Central memory CD8-positive, alpha-beta T cell (primary cell): ENCODE measurements around the gene ASIC5.

Source experiments
- ATAC-seq: fragments of 150-1000 bp; cut with Tn5 transposase; replicated peaks from 2 replicates; pipeline ENCODE4 v1.10.0; 2022; ENCODE audit warnings: mild to moderate bottlenecking, moderate FRiP score, moderate number of reproducible peaks; ENCODE audit not compliant: poor library complexity, severe bottlenecking; ENCODE audit errors: extremely low read depth
- DNase-seq, 2 donors: peaks; one replicate each; pipeline ENCODE4 v3.0.0; 2021; ENCODE audit warnings: low spot score in 2 of 2
- H3K27ac Mint-ChIP-seq: one replicate; pipeline ENCODE4 v1.8.0; 2022; ENCODE audit warnings: low read depth, mild to moderate bottlenecking, moderate library complexity, mixed read lengths
- H3K27me3 Mint-ChIP-seq: one replicate; pipeline ENCODE4 v1.8.0; 2022; ENCODE audit warnings: mixed read lengths
- H3K36me3 Mint-ChIP-seq: one replicate; pipeline ENCODE4 v1.8.0; 2022; ENCODE audit warnings: mild to moderate bottlenecking, moderate library complexity, mixed read lengths; ENCODE audit not compliant: insufficient read depth
- H3K4me1 Mint-ChIP-seq: one replicate; pipeline ENCODE4 v1.8.0; 2022; ENCODE audit warnings: mixed read lengths
- H3K4me3 Mint-ChIP-seq: one replicate; pipeline ENCODE4 v1.8.0; 2022; ENCODE audit warnings: mild to moderate bottlenecking, moderate library complexity, mixed read lengths
- H3K9me3 Mint-ChIP-seq: one replicate; pipeline ENCODE4 v1.8.0; 2022; ENCODE audit warnings: mixed read lengths

Gene ASIC5

DNA sequence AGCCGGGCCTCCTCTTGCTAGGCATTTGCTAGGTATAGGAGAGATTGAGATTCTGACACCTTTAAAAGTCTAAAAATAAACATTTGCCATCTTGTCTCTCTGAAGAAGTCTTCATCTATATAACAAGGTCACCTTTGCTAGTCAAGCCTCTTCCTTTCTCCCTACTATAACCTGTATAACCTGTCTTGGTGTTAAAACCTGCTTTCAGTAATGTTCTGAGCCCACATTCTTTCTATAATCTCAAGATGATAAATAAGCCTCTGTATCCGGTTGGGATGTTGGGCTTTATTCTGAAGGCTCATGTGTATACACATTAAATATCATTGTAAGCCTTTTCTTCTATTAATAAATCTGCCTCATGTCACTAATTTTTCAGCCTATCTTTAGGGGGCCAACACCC is 10.2 kb downstream of the ASIC5 start:
- DNase-seq, result no peak
- Mint-ChIP-seq H3K27ac (no peak overlapping the region), H3K36me3 (no peaks in the 10 kb centered on the region), H3K4me1 (no peaks in the 10 kb centered on the region), H3K27me3 (no peaks in the 10 kb centered on the region), H3K4me3 (no peak overlapping the region), H3K9me3 (no peaks in the 10 kb centered on the region)
- ATAC-seq, result no peak

DNA sequence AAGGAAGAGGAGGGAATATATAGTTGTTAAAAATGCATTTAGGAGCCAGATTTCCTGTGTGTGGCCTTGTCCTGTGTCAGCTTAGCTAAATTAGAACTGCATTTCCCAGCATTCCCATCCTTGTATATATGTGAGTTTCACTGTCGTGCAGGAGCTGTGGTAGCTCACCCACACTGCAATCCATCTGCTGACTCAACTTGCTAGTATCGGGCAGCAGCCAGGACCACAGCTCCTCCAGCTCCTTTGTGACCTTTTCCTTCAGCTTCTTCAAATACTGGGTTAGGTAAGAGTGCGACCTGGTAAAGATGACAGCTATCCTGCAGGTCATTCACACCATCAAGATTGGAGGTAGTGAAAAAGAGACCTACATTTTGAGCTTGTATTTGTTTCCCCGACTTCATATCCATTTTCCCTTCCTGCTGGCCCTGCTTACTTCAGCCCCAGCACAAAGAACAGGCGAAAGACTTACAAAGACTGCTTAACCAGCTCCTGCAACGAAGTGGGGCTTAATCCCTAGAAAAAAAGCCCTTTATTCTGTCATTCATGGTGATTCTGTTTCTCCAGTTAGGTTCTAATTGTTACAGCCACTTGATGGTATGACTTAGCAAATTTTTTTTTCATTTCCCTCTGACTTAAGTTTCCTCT is 11.4 kb downstream of the ASIC5 start:
- H3K27me3 Mint-ChIP-seq, result no peaks in the 10 kb centered on the region
- H3K9me3 Mint-ChIP-seq, result no peaks in the 10 kb centered on the region
- H3K27ac Mint-ChIP-seq, result no peak overlapping the region
- no peaks in the 10 kb centered on the region for H3K4me1 Mint-ChIP-seq
- no peak overlapping the region for H3K4me3 Mint-ChIP-seq
- H3K36me3 Mint-ChIP-seq, result no peaks in the 10 kb centered on the region
- DNase-seq (no peak), ATAC-seq (no peak)

DNA sequence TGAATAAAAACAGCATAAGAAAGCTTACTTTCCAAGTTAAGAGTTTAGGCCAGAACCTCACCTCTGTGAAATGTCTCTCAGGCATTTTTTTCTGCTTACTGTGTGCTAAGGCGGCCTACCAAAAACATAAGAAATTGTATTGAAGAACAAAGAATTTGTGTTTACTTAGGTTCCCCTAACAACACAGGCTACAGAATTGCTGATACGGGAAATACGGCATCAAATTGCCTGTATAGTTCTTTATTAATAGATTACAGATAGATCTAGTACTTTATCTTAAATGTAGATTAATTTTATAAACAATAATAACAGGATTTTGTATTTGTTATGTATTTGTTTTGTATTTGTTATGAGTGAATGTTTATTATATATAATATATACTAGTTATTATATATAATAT is 12.9 kb downstream of the ASIC5 start:
- no peaks in the 10 kb centered on the region for H3K27me3 Mint-ChIP-seq
- no peaks in the 10 kb centered on the region for H3K36me3 Mint-ChIP-seq
- H3K9me3 Mint-ChIP-seq, result no peaks in the 10 kb centered on the region
- no peak for ATAC-seq
- no peak for DNase-seq
- H3K4me1 Mint-ChIP-seq, result no peaks in the 10 kb centered on the region
- no peak overlapping the region for H3K4me3 Mint-ChIP-seq
- H3K27ac Mint-ChIP-seq, result no peak overlapping the region

DNA sequence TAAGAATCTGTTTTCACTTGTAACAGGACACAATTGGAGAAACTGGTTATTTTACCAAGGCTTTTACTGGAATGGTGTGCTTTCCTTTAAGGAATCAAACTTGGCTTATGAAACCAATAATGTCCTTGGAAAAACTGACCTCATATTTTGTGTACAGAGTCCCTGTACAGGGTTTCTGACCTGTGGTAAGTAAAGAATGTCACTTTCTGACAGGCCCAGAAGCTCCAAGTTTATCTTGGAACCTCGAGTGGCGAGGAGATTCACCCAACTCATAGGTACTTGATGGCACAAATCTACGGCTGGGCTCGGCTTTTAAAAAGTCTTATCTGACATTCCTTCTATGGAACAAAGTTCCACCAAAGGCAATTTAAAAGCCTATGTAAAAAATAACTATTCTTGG is 17.0 kb downstream of the ASIC5 start:
- Mint-ChIP-seq H3K9me3 (no peaks in the 10 kb centered on the region), H3K4me3 (no peak overlapping the region), H3K36me3 (no peaks in the 10 kb centered on the region), H3K4me1 (no peaks in the 10 kb centered on the region), H3K27ac (no peak overlapping the region), H3K27me3 (no peaks in the 10 kb centered on the region)
- DNase-seq, result no peak
- ATAC-seq, result no peak

DNA sequence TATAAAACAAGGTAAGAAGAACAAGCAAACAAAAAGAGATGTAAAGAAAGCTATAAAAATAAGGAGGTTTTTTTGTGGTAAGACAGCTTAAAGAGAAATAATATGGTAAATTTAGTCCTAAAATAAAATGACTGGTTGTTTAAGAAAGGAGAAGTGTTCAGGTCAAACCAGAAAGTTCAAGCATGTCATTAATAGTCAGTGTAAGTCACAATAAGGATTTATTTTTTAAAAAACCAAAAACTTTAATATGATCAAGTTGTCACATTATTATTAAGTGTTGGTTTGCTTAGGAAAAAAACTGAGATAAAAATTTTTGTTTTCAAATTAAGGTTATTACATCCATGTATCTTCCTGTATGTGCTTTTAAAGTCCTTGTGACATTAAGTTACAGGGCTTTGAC is 19.1 kb downstream of the ASIC5 start:
- no peaks in the 10 kb centered on the region for H3K27me3 Mint-ChIP-seq
- ATAC-seq (no peak), DNase-seq (no peak)
- H3K9me3 Mint-ChIP-seq, result no peaks in the 10 kb centered on the region
- no peak overlapping the region for H3K27ac Mint-ChIP-seq
- no peaks in the 10 kb centered on the region for H3K36me3 Mint-ChIP-seq
- no peak overlapping the region for H3K4me3 Mint-ChIP-seq
- H3K4me1 Mint-ChIP-seq, result no peaks in the 10 kb centered on the region

DNA sequence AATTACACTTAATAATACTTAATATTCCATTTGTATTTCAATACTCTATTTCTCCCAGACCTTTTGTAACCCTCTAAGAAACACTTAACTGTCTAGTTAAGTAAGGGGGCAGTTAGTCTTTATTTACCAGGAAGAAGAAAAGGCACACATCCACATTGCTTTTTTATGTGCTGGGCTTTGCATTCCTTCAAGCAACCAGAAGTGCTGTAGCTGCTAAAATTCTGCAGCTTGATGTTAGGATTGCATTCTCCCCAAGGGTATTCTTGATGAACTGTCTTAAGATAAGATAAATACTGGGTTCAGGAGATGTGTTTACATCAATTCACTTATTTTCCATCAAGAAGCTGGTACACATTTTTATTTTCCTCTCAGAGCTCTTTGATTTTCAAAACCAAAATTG is 24.0 kb downstream of the ASIC5 start:
- H3K4me1 Mint-ChIP-seq, result no peaks in the 10 kb centered on the region
- no peak for ATAC-seq
- no peaks in the 10 kb centered on the region for H3K27me3 Mint-ChIP-seq
- no peak overlapping the region for H3K27ac Mint-ChIP-seq
- H3K4me3 Mint-ChIP-seq, result no peak overlapping the region
- H3K9me3 Mint-ChIP-seq, result no peaks in the 10 kb centered on the region
- no peaks in the 10 kb centered on the region for H3K36me3 Mint-ChIP-seq
- DNase-seq, result no peak

DNA sequence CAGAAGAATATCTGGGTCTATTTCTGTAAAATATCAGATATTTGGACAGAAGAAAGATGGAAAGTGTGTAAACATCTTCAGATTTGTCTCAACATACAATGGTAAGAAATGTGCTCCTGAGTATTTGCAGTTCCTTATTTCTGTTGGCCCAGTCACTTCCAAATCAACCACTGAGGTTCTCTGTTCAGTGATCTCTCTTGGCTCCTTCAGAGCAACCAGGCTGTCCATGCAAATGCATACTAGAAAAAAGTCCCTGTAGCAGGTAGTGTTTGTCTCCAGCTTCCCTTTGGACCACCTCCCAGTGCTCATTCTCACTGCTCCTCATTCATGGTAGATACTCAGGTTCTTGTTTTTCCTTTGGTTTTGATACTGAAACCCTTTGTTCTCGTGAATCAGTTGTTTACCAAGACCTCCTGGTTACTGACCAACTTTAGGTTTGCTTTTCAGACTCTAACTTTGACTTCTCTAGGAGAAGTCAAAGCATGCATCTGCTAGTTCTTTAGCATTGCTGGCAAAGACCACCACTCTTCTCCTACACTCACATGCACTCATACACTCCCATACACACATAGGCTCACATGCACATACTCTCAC is 28.8 kb downstream of the ASIC5 start:
- ATAC-seq, result no peak
- H3K9me3 Mint-ChIP-seq, result no peaks in the 10 kb centered on the region
- DNase-seq, result no peak
- H3K27ac Mint-ChIP-seq, result no peak overlapping the region
- H3K36me3 Mint-ChIP-seq, result no peaks in the 10 kb centered on the region
- no peaks in the 10 kb centered on the region for H3K4me1 Mint-ChIP-seq
- no peaks in the 10 kb centered on the region for H3K27me3 Mint-ChIP-seq
- no peak overlapping the region for H3K4me3 Mint-ChIP-seq

DNA sequence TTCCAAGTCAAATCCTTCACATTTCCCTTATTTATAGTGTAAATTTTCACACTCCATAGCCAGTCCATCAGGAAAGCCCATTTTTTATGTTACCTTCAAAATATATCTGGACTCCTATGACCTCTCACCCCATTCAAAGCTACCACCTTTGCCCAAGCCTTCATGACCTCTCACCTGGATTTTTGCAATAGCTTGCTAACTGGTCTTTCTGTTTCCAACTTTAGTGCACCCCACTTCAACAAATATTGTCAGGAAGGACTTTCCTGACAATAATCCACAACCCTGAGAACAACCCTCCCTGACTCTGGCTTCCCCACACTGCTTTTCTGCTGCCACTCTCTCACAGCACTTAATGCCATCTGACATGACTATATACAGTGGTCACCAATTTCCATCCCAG is 33.4 kb downstream of the ASIC5 start:
- Mint-ChIP-seq H3K36me3 (no peaks in the 10 kb centered on the region), H3K27me3 (no peaks in the 10 kb centered on the region), H3K27ac (no peak overlapping the region), H3K4me1 (no peaks in the 10 kb centered on the region), H3K9me3 (no peaks in the 10 kb centered on the region), H3K4me3 (no peak overlapping the region)
- ATAC-seq, result no peak
- DNase-seq, result no peak

DNA sequence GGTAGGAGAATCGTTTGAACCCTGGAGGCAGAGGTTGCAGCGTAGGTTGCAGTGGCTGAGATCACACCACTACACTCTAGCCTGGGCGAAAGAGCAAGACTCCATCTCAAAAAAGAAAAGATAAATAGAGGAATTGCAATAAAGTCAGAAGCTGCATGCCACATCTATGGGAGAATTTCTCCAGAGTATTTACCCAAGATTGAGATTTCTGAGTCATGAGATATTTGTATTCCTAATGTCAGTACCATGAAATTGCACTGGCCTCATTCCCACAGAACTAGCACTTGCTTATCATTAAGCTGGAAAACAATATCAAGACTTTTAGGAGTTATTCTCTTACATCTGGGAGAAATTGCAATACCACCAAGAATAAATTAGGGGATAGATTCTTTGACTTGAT is 37.4 kb downstream of the ASIC5 start:
- DNase-seq (no peak), ATAC-seq (no peak)
- H3K36me3 Mint-ChIP-seq, result no peaks in the 10 kb centered on the region
- no peaks in the 10 kb centered on the region for H3K27me3 Mint-ChIP-seq
- no peak overlapping the region for H3K27ac Mint-ChIP-seq
- H3K4me1 Mint-ChIP-seq, result no peaks in the 10 kb centered on the region
- no peak overlapping the region for H3K4me3 Mint-ChIP-seq
- H3K9me3 Mint-ChIP-seq, result no peaks in the 10 kb centered on the region

DNA sequence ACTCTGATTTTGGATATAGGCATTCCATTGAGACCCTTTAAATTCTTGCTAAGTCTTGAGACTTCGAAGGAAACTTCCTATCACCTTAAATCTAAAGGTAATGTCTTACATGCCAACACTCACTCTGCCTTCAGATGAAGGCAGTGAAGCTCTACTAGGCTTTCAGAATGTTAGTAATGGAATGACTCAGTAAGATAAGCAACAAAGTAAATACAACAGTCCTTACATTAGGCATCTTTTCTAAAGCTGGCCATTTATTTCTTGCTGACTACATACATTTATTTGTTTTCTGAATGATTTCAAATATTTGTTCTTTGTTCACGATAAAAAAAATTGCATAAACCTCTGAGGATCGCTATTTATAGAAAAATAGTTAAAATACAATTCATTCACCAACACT is 43.5 kb downstream of the ASIC5 start:
- peaks cover 1% of the 10 kb centered on the region for H3K36me3 Mint-ChIP-seq
- H3K27ac Mint-ChIP-seq, result no peak overlapping the region
- ATAC-seq (no peak), DNase-seq (no peak)
- no peaks in the 10 kb centered on the region for H3K27me3 Mint-ChIP-seq
- no peak overlapping the region for H3K4me3 Mint-ChIP-seq
- no peaks in the 10 kb centered on the region for H3K9me3 Mint-ChIP-seq
- H3K4me1 Mint-ChIP-seq, result no peaks in the 10 kb centered on the region

DNA sequence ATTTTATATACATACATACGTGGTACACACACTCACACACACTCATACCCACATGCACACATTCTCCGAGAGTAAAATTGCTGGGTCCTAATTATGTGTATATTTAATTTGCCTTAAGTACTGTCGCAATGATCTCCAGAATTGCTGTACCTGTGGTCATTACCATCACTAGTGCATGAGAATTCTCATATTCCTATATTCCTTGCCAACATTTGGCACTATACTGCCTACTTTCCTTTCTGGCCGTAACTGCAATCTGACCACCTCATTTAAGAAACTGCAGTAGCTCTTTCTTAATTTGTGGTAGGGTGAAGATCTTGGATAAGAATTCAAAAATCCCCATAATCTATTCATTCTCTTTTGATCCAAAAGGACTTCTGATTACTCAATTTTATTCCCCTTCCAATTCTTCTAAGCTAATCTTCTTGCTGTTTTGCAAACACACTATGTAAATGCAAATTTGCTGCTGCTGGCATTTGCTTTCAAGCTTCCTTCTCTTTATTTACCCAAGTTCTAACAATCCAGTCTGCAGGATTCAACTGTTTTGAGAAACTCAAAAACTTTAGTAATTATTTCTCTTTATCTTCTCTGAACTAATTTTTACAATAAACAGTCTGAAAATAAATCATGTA is 45.1 kb downstream of the ASIC5 start:
- DNase-seq, result no peak
- no peak for ATAC-seq
- H3K9me3 Mint-ChIP-seq, result no peaks in the 10 kb centered on the region
- H3K27ac Mint-ChIP-seq, result no peak overlapping the region
- peaks cover 1% of the 10 kb centered on the region for H3K36me3 Mint-ChIP-seq
- H3K4me3 Mint-ChIP-seq, result no peak overlapping the region
- H3K4me1 Mint-ChIP-seq, result no peaks in the 10 kb centered on the region
- H3K27me3 Mint-ChIP-seq, result no peaks in the 10 kb centered on the region

DNA sequence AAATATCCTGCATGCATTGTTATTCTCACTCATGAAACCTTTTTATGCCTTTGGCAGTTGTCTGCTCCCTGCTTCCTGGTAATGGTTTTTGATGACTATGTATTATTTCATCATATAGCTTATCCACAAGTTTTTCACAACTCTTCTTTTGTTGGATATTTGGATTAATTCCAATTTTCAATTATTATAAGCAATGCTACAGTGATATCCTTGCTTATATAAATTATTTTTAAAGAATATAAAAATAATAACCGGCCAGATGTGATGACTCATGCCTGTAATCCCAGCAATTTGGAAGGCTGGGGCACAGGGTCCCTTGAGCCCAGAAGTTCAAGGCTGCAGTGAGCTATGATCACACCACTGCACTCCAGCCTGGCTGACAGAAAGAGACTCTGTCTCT is 47.0 kb downstream of the ASIC5 start:
- H3K9me3 Mint-ChIP-seq, result no peaks in the 10 kb centered on the region
- no peak overlapping the region for H3K4me3 Mint-ChIP-seq
- ATAC-seq (no peak), DNase-seq (no peak)
- no peak overlapping the region for H3K27ac Mint-ChIP-seq
- H3K36me3 Mint-ChIP-seq, result peaks cover 1% of the 10 kb centered on the region
- no peaks in the 10 kb centered on the region for H3K4me1 Mint-ChIP-seq
- H3K27me3 Mint-ChIP-seq, result no peaks in the 10 kb centered on the region

DNA sequence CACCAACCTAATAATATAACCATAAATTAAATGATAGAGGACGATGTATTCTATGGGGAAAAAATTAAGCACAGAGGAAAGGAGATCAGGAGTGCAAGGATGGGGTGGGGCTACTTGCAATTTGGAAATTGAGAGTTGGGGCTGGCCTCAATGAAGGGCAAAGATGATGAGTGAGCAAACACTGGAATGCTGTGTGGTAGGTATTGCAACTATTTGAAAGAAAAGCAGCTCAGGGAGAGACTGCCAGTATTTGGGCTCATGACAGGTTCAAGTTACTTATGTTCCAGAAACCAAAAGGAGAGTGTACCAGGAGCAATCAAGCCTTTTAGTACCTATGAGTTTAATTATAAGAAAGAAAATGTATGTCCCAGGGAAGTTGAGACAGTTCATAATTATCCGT is 47.4 kb downstream of the ASIC5 start:
- ATAC-seq (no peak), DNase-seq (no peak)
- Mint-ChIP-seq H3K9me3 (no peaks in the 10 kb centered on the region), H3K36me3 (peaks cover 1% of the 10 kb centered on the region), H3K4me3 (no peak overlapping the region), H3K4me1 (no peaks in the 10 kb centered on the region), H3K27me3 (no peaks in the 10 kb centered on the region), H3K27ac (no peak overlapping the region)
